ENCODE data around the gene IL9.
"Not testable (repeated sequence)": the region's sequence is repeated elsewhere in the genome, so short reads cannot be mapped to it uniquely, and the experiment has no call there.

IL9 gene

GRCh38 chr5:135864503-135865435 is 30.9 kb downstream of the IL9 start:
- DNase-seq = no peak

DNA sequence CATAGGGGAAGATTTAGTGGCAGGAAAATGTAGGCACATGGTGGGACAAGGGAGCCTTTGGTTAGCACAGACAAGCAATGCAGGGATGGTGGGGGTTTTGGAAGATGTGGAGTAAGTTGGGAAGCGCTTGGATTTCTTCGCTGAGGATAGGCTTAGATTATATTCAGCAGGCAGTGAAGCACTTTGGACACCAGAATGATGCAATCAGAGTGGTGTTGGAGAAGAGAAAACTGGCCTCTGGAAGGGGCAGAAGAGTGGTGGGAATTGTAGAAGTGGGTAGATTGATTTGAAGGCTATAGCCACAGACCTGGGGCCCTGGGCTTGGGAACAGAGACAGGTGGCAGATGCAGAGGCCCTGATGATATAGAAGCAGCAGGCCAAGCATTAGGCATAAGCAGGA is 32.9 kb downstream of the IL9 start:
- no peak for DNase-seq

DNA sequence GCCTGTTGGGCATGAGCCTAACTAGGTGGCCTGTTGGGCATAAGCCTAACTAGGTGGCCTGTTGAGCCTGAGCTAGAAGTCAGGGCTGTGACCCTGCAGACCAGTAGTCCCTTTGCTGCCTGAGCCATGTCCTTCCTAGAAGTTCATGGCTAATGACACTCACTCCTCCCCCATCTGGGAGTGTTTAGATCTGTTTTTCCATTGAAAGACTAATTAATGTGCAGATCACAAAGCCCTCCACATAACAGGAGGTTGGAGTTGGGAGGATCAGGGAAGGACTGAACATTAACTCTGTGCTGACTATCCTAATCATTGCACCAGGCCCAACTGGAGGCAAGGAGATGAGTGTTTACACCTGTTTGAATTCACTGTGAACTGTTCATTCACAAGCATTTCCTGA is 33.6 kb downstream of the IL9 start:
- no peak for DNase-seq

GRCh38 chr5:135861641-135862040 is 34.0 kb downstream of the IL9 start:
- no peak for DNase-seq

GRCh38 chr5:135859641-135860040 is 36.0 kb downstream of the IL9 start:
- DNase-seq = no peak

GRCh38 chr5:135859186-135859585 is 36.5 kb downstream of the IL9 start:
- DNase-seq = not testable (repeated sequence)

GRCh38 chr5:135857630-135858311 is 37.9 kb downstream of the IL9 start:
- no peak for DNase-seq

DNA sequence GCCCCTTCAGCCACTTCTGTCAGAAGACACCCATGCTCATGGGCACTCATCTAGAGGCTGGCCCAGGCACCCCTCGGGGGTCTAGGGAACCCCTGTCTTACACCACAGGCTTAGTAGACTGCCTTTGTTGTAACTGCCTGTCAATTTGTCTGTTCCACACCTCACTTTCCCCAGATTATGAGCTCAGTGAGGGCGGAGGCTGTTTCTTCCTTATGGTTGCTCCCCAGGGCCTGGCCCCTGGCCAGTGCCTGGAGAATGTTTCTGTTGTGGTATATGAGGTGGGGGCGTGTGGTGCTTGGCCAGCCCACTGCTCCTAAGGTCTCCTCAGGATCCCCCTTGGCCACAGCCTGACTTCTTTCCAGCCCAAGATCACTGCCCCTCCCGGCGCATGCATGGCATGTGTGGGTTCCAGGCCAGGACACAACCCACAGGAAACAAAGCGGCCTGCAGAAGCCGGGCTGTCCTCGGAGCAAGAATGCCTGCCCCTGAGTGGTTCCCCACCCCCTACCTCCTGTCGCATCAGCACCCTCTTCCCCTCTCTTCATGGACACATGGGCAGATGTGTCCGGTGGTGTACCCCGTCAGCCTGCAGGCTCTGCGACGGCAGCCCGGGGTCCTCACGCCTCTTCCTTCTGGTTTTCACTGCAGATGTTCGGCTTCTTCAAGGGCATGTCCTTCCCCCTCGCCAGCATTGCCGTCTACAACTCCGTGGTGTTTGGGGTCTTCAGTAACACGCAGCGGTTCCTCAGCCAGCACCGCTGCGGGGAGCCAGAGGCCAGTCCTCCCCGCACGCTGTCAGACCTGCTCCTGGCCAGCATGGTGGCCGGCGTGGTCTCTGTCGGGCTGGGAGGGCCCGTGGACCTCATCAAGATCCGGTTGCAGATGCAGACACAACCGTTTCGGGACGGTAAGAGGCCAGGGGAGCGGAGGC is 43.5 kb downstream of the IL9 start:
- no peak for DNase-seq

GRCh38 chr5:135851186-135851914 is 44.3 kb downstream of the IL9 start:
- DNase-seq = no peak

DNA sequence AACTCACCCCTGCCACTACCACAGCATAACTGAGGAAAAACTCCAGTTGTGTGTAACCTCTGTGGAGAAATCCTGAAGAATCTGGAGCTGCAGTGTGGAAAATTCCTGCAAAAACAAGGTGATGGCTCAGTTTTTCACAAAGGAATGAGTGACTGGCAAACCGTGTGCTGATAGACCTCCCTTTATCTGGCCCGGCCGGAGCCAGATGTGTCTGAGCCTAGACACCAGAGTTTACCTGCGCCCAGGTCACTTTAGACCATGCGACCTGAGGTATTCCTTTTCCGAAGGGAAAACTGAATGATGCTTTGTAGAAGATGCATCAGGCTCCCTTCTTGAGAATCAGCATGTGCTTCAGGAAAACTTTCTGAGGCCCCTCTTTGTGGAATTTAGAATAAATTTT is 45.0 kb downstream of the IL9 start:
- DNase-seq = no peak

- DNase-seq = no peak
Observed at GRCh38 chr5:135850231-135850630, 45.4 kb downstream of the IL9 start.

DNA sequence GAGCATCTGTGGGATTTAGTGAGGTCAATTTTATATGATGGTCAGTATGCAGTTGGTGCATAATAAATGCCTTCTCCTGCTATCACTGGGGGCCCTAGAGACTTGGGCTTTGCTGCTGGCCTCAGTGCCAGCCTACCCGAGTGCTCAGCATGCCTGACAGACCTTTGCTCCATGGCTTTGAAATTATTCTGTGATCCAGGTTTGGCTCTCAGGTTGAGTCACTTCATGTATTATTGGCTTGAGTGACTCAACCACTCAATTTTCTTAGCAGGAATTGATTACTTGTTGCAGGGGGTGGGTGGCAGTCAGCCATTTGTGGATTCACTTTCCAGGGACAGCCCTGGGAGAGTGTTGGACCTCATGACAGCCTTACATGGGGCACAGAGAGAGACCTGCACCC is 47.7 kb downstream of the IL9 start:
- DNase-seq = no peak

DNA sequence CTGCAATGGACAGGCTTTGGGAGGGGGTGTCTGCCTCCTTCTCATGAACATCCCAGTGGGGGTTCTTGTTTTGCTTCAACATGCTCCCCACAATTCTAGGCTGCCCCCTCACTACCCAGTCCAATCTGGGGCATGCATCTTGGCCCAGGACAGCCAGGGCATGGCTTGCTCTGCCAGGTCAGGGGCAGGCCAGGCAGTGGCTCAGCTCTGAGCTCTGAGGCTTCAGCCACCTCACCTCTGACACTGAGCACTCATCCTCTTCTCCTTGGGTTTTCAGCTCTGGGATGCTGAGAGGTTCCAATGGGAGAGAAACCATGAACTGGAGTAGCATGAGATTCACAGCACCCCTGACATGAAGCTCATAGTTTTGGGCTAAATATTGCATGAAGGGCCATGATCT is 49.3 kb downstream of the IL9 start:
- DNase-seq = no peak

DNA sequence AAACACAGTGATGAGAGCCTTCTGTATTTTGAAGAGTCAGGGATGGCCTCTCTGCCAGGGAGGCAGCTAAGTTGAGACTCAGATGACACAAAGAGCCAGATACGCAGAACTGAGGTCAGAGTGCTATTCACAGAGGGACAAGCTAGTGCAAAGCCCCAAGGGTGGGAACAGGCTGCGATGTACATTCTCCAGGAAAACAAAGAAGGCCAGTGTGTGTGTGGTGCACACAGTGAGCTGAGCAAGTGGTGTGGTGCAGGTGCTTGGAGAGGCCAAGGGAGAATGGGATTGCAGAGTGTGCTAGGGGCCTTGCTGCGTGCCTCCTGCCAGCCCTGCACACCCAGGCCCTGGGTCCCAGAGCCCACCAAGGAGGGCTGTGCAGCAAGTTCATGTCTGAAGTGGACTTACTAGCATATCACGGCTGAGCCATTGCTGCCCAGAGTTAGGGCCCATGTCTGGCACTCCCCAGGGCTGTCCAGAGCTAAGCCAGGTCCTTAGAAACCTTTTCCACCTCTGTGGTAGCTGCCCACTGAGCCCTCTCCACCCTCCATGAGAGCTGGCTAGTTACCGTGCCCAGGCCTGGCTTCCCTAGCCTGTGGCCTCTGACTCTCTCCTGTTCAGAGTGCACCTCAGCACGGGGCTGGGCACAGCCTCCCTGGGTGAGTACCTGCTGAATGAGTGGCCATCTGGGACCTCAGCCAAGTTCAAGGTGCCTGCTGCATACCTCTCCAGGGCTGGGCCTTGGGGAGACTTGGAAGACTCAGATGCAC is 51.9 kb downstream of the IL9 start:
- DNase-seq = no peak

DNA sequence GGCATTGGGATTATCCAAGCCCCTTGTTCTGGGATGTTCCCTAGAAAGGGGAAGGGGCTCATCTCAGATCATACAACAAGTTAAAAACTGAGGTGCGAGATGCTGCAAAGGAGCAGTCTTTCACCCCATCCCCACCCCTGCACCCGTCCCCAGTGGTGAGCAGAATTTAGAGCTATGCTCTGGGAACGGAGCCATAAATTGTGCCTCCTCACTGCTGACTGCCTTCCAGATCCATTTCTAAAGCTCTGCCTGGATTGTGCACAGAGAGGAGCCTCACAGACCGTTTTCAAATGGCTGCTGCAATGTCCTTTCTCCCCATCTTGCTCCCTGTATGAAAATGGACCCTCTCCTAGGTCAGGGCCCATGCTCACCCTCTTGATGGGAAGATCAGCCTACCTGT is 52.9 kb downstream of the IL9 start:
- no peak for DNase-seq

Measured in CD4-positive, alpha-beta T cell treated with Interleukin-12 subunit alpha and Interleukin-12 subunit beta, for 1 hour (primary cell).